GM23248 (cell line): ENCODE data around the gene DNAH9. TPM values are rescaled to one million over a fixed set of nuclear protein-coding genes. Genes with fewer than 3 reads are reported as not detected.
A peak's percentile ranks its signal among the peaks of the same experiment; 100 is the strongest.

Experiments used
- DNase-seq: peaks from one replicate; pipeline ENCODE4 v3.0.0-alpha.2; 2015
- H2AFZ ChIP-seq: fragments of 200-600 bp; sonication (generic); 2 replicates; pipeline ENCODE4 v1.6.1; 2016; ENCODE audit warnings: antibody characterized with exemption
- H3F3A ChIP-seq: fragments of 200-600 bp; sonication (generic); 2 replicates; pipeline ENCODE4 v1.6.1; 2016; ENCODE audit warnings: mild to moderate bottlenecking, antibody characterized with exemption, mixed run types; ENCODE audit not compliant: insufficient read depth
- H3K27ac ChIP-seq: fragments of 200-600 bp; sonication (generic); 2 replicates; pipeline ENCODE4 v1.5.1; 2016; ENCODE audit warnings: mild to moderate bottlenecking
- H3K27me3 ChIP-seq: fragments of 200-600 bp; sonication (generic); replicated peaks from 2 replicates; pipeline ENCODE4 v1.6.1; 2016; ENCODE audit warnings: mild to moderate bottlenecking; ENCODE audit not compliant: insufficient read depth
- H3K36me3 ChIP-seq: fragments of 200-600 bp; sonication (generic); 2 replicates; pipeline ENCODE4 v1.6.1; 2016; ENCODE audit warnings: low read depth, mild to moderate bottlenecking
- H3K4me1 ChIP-seq: fragments of 200-600 bp; sonication (generic); 2 replicates; pipeline ENCODE4 v1.6.1; 2016; ENCODE audit warnings: mild to moderate bottlenecking; ENCODE audit not compliant: insufficient read depth
- H3K4me2 ChIP-seq: fragments of 200-600 bp; sonication (generic); one replicate; pipeline ENCODE4 v1.6.1; 2016; ENCODE audit warnings: mild to moderate bottlenecking; ENCODE audit not compliant: unreplicated experiment
- H3K4me3 ChIP-seq: fragments of 200-600 bp; sonication (generic); 2 replicates; pipeline ENCODE4 v1.5.1; 2016; ENCODE audit warnings: mild to moderate bottlenecking
- H3K79me2 ChIP-seq: fragments of 200-600 bp; sonication (generic); 2 replicates; pipeline ENCODE4 v1.6.1; 2016; ENCODE audit warnings: mild to moderate bottlenecking; ENCODE audit not compliant: insufficient read depth
- H3K9ac ChIP-seq: fragments of 200-600 bp; sonication (generic); 2 replicates; pipeline ENCODE4 v1.6.1; 2016; ENCODE audit warnings: mild to moderate bottlenecking
- H3K9me2 ChIP-seq: fragments of 200-600 bp; sonication (generic); 2 replicates; pipeline ENCODE4 v1.6.1; 2016; ENCODE audit warnings: mixed run types, mild to moderate bottlenecking, moderate library complexity; ENCODE audit not compliant: insufficient read depth
- H3K9me3 ChIP-seq: fragments of 200-600 bp; sonication (generic); one replicate; pipeline ENCODE4 v1.6.1; 2017; ENCODE audit warnings: low read depth
- H4K20me1 ChIP-seq: fragments of 200-600 bp; sonication (generic); 2 replicates; pipeline ENCODE4 v1.6.0; 2016; ENCODE audit not compliant: insufficient read depth
- EZH2 ChIP-seq: fragments of 200-600 bp; sonication (generic); IDR thresholded peaks from 2 replicates; pipeline ENCODE4 v1.6.1; 2018; ENCODE audit warnings: antibody characterized with exemption, mild to moderate bottlenecking; ENCODE audit not compliant: insufficient read depth, poor library complexity, severe bottlenecking
- EZH2phosphoT487 ChIP-seq: fragments of 200-600 bp; sonication (generic); IDR thresholded peaks from 2 replicates; pipeline ENCODE4 v1.6.1; 2018; ENCODE audit warnings: antibody characterized with exemption, moderate library complexity, mild to moderate bottlenecking, low read depth; ENCODE audit not compliant: insufficient read depth
- WGBS, 2 experiments: methylation state at CpG; one replicate each; pipeline ENCODE4 v1.1.6; 2015 to 2017; ENCODE audit warnings: low lambda C conversion rate in 2 of 2, low coverage in 1 of 2; ENCODE audit errors: missing lambda C conversion rate in 2 of 2; 5-methylcytosine and 5-hydroxymethylcytosine counted together
- in situ Hi-C: fragments of 300-500 bp; cut with MboI; formaldehyde crosslinking; loops from 2 replicates; pipeline ENCODE4 v1.15.0; 2020
- polyA plus RNA-seq: library from polyadenylated mRNA; unstranded; fragments of >200 nt; fragmentation: Nextera tagmentation; extraction: Ambion mirVana; gene quantifications from 2 replicates; pipeline ENCODE4 v1.2.1, GENCODE V29; 2016
- total RNA-seq: library from RNA; depleted of rRNA; stranded (reverse); fragments of >200 nt; shearing (Covaris generic); gene quantifications from 2 replicates; pipeline ENCODE4 v1.2.3, GENCODE V29; 2014

The DNAH9 gene
- total and polyA plus RNA-seq, 2 experiments from 2014 or later, result not detected

GRCh38 chr17:11840831-11841230, 242.6 kb downstream of the DNAH9 start:
- 2% methylated on average over 2 of the region's 2 CpGs for WGBS, 2 experiments
- no peak overlapping the region for H3K9ac ChIP-seq

GRCh38 chr17:11848330-11848729, 250.1 kb downstream of the DNAH9 start:
- no peak for DNase-seq
- Histone ChIP-seq H3K79me2 (no peaks in the 10 kb centered on the region), H3K27me3 (no peaks in the 10 kb centered on the region), H4K20me1 (no peaks in the 10 kb centered on the region), H3K9me2 (no peaks in the 10 kb centered on the region), H3K9me3 (no peaks in the 10 kb centered on the region), H3K27ac (no peak overlapping the region), H3K36me3 (no peaks in the 10 kb centered on the region), H3K9ac (no peak overlapping the region), H3K4me3 (no peak overlapping the region), H3F3A (no peaks in the 10 kb centered on the region), H3K4me2 (no peak overlapping the region), H3K4me1 (no peaks in the 10 kb centered on the region), H2AFZ (no peak overlapping the region)
- in situ Hi-C loops, result no loop called here
- no peak for TF ChIP-seq EZH2
- TF ChIP-seq EZH2phosphoT487, result no peak
- WGBS, 2 experiments, result 68 to 80% methylated on average over 2 of the region's 2 CpGs

More at GRCh38 chr17:11840831-11841230, 242.6 kb downstream of the DNAH9 start:
- Histone ChIP-seq H2AFZ (no peak overlapping the region), H3K4me3 (no peak overlapping the region), H3K9me2 (no peaks in the 10 kb centered on the region), H3K27me3 (no peaks in the 10 kb centered on the region), H3K9me3 (no peaks in the 10 kb centered on the region), H3K4me2 (no peak overlapping the region), H3K36me3 (no peaks in the 10 kb centered on the region), H3K4me1 (no peaks in the 10 kb centered on the region), H3K27ac (no peak overlapping the region), H4K20me1 (no peaks in the 10 kb centered on the region), H3F3A (no peaks in the 10 kb centered on the region), H3K79me2 (no peaks in the 10 kb centered on the region)
- TF ChIP-seq EZH2 (no peak), EZH2phosphoT487 (no peak)
- in situ Hi-C loops, result no loop called here
- no peak for DNase-seq

DNA sequence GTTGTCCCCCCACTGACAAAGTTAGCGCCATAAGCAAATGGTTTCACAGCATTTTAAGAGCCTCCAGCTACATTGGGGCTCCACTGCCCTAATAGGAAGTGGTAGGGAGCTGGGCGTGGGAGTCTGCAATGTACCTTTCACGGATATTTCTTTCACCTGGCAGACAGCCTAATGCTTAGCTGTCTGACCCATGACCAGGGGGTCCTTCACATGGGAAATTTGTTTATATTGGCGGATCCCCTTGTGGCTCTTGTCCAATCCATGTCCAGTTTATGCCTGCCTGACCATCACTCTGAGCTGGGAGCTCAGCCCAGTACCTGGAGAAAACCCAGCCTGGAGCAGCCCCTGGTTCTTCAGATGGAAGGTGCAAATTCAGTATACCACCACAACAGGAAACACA, 254.0 kb downstream of the DNAH9 start:
- H3K9ac ChIP-seq, result no peak overlapping the region
- no peak overlapping the region for H3K27ac ChIP-seq
- no peak overlapping the region for H3K4me3 ChIP-seq
- H3F3A ChIP-seq, result no peaks in the 10 kb centered on the region
- H3K4me2 ChIP-seq, result no peak overlapping the region
- no peaks in the 10 kb centered on the region for H3K27me3 ChIP-seq
- no peaks in the 10 kb centered on the region for H3K36me3 ChIP-seq
- no peak for DNase-seq
- H2AFZ ChIP-seq, result no peak overlapping the region
- in situ Hi-C loops, result loop anchor here (10.0 kb wide), 1 partner anchor 63 kb away; no protein-coding TSS in a partner anchor
- H4K20me1 ChIP-seq, result no peaks in the 10 kb centered on the region
- TF ChIP-seq EZH2 (no peak), EZH2phosphoT487 (no peak)
- H3K9me3 ChIP-seq, result no peaks in the 10 kb centered on the region
- no peaks in the 10 kb centered on the region for H3K4me1 ChIP-seq
- WGBS, 2 experiments, result 32 to 44% methylated on average over 4 of the region's 4 CpGs
- no peaks in the 10 kb centered on the region for H3K9me2 ChIP-seq
- H3K79me2 ChIP-seq, result no peaks in the 10 kb centered on the region

DNA sequence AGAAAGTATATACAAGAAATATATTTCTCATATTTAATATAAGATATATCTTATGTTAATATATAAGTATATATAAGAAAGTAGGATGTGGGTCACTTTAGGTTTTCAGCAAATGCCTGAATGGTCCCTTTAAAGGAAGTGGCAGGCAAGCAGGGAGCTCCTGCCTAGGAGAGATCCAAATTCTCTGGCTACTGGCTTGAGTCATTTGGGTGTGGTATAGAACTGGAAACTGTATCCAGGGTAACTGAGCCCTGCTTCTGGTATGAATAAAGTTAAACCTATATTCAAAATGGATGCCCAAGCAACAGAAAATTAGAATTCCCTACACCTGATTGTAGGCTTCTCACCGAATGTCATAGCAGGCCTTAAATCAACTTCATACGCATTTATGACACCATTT, 254.6 kb downstream of the DNAH9 start:
- H3K4me3 ChIP-seq, result no peak overlapping the region
- H3K4me1 ChIP-seq, result no peaks in the 10 kb centered on the region
- TF ChIP-seq EZH2 (no peak), EZH2phosphoT487 (no peak)
- no peaks in the 10 kb centered on the region for H3K36me3 ChIP-seq
- in situ Hi-C loops, result loop anchor here (10.0 kb wide), 1 partner anchor 62 kb away; no protein-coding TSS in a partner anchor
- H2AFZ ChIP-seq, result no peak overlapping the region
- no peaks in the 10 kb centered on the region for H3K27me3 ChIP-seq
- WGBS, 2 experiments, result 16 to 20% methylated on average over 2 of the region's 2 CpGs
- no peaks in the 10 kb centered on the region for H3K9me2 ChIP-seq
- DNase-seq, result peak; percentile 1
- H3F3A ChIP-seq, result no peaks in the 10 kb centered on the region
- H3K9ac ChIP-seq, result no peak overlapping the region
- H3K9me3 ChIP-seq, result no peaks in the 10 kb centered on the region
- H4K20me1 ChIP-seq, result no peaks in the 10 kb centered on the region
- H3K27ac ChIP-seq, result no peak overlapping the region
- H3K4me2 ChIP-seq, result no peak overlapping the region
- H3K79me2 ChIP-seq, result no peaks in the 10 kb centered on the region
